ENCODE data around the gene LRRC18.

LRRC18 gene

DNA sequence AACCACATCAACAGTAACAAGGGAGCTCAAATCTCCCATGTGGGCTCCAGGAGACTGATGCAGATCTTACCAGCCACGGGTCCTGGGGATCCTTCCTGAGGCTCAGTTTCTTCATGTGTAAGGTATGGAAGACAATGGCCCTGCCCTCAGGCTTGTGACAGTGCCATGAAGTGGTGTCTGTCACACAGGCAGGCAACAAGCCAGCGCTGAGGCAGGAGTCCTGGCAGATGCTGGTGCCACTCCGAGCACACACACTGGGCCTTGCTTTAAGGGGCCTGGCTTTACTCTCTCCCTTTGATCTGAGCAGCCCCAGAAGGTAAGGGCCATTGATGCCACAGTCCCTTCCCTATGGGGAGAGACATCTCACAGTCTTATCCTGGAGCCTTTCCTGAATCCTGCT is 28.4 kb upstream of the LRRC18 start:
- Histone ChIP-seq H3K4me3 (ENCODE audit: low read depth, low read length) (no peak overlapping the region), H3K36me3 (no peaks in the 10 kb centered on the region), H3K27me3 (no peaks in the 10 kb centered on the region), H3K4me1 (no peaks in the 10 kb centered on the region), H3K9me3 (no peaks in the 10 kb centered on the region)
- TF ChIP-seq, protein P1, sequence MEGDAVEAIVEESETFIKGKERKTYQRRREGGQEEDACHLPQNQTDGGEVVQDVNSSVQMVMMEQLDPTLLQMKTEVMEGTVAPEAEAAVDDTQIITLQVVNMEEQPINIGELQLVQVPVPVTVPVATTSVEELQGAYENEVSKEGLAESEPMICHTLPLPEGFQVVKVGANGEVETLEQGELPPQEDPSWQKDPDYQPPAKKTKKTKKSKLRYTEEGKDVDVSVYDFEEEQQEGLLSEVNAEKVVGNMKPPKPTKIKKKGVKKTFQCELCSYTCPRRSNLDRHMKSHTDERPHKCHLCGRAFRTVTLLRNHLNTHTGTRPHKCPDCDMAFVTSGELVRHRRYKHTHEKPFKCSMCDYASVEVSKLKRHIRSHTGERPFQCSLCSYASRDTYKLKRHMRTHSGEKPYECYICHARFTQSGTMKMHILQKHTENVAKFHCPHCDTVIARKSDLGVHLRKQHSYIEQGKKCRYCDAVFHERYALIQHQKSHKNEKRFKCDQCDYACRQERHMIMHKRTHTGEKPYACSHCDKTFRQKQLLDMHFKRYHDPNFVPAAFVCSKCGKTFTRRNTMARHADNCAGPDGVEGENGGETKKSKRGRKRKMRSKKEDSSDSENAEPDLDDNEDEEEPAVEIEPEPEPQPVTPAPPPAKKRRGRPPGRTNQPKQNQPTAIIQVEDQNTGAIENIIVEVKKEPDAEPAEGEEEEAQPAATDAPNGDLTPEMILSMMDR (IDR thresholded peaks at IDR 0.05; ENCODE audit: low read depth, low read length), result no peak
- DNase-seq, result no peak

DNA sequence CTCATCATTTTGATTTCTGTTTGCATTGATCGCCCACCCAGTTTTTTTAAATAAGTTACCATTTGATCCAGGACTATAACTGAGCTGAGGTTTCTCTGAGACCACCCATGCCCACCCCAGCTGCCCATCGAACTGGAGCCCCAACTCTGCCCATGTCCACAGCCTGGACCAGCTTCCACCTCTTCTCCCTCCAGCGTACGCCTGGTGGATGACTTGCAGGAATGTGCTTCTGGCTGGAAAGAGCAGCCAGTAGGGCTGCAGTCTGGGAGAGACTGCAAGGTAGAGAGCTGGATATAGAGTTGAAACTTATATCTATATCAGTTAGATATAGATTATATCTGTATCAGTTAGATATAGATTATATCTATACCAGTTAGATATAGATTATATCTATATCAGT is 25.8 kb upstream of the LRRC18 start:
- no peaks in the 10 kb centered on the region for H3K27me3 ChIP-seq
- no peaks in the 10 kb centered on the region for H3K4me1 ChIP-seq
- TF ChIP-seq, protein P1 (IDR thresholded peaks at IDR 0.05; ENCODE audit: low read depth, low read length), result no peak
- no peak for DNase-seq
- no peak overlapping the region for H3K4me3 ChIP-seq (ENCODE audit: low read depth, low read length)
- no peaks in the 10 kb centered on the region for H3K9me3 ChIP-seq
- no peaks in the 10 kb centered on the region for H3K36me3 ChIP-seq

- Histone ChIP-seq H3K4me3 (ENCODE audit: low read depth, low read length) (no peak overlapping the region), H3K36me3 (no peaks in the 10 kb centered on the region), H3K27me3 (no peaks in the 10 kb centered on the region), H3K9me3 (no peaks in the 10 kb centered on the region), H3K4me1 (no peaks in the 10 kb centered on the region)
- TF ChIP-seq, protein P1 (IDR thresholded peaks at IDR 0.05; ENCODE audit: low read depth, low read length), result no peak
- DNase-seq, result no peak
These were observed 24.4 kb upstream of the LRRC18 start for GRCh38 chr10:48964038-48964437.

GRCh38 chr10:48958598-48959190 is 19.1 kb upstream of the LRRC18 start:
- no peak for DNase-seq
- Histone ChIP-seq H3K4me3 (ENCODE audit: low read depth, low read length) (no peak overlapping the region), H3K4me1 (no peaks in the 10 kb centered on the region), H3K9me3 (no peaks in the 10 kb centered on the region), H3K27me3 (0 out of 2 replicates have a peak, but pooled peaks cover 2% of the 10 kb centered on the region), H3K36me3 (no peaks in the 10 kb centered on the region)
- TF ChIP-seq, protein P1 (IDR thresholded peaks at IDR 0.05; ENCODE audit: low read depth, low read length), result no peak

DNA sequence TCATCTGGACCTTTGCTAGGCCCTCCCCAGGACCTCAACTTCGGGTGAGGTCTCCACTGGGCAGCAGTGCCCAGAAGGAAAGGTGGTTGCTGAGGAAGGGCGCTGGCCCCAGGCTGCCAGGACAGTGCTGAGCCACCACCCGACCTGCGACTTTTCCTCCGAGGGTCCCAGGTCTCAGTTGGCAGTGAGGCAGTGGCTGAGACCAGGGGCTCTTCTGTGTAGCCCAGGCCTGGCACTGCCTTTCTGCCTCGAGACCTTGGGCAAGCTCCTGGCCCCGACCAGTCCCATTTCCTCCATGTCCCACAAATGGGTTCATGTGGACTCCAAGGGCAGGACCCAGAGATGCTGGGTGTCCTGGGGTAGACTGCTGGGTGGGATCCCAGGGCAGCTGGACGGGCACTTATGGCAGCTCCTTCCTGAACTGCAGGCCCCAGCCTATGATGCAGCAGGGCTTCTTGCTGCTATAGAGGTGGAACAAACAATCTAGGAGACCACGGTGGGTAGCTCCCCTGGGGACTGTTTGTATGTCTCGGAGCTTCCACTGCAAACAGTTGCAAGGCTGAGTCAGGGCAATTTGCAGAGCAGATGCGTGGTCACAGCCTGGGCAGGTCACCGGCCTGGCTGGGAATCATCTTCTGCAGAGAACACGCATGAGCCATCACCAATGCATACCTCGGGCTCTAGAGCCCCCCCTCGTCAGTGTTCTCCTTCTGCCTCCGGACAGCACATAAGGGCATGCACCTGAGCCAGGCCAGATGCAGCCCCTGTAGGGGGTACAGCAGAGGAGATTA is 17.9 kb upstream of the LRRC18 start:
- Histone ChIP-seq H3K27me3 (0 out of 2 replicates have a peak, but pooled peaks cover 2% of the 10 kb centered on the region), H3K4me1 (no peaks in the 10 kb centered on the region), H3K9me3 (no peaks in the 10 kb centered on the region), H3K36me3 (no peaks in the 10 kb centered on the region), H3K4me3 (ENCODE audit: low read depth, low read length) (no peak overlapping the region)
- no peak for DNase-seq
- TF ChIP-seq, protein P1 (IDR thresholded peaks at IDR 0.05; ENCODE audit: low read depth, low read length), result no peak

DNA sequence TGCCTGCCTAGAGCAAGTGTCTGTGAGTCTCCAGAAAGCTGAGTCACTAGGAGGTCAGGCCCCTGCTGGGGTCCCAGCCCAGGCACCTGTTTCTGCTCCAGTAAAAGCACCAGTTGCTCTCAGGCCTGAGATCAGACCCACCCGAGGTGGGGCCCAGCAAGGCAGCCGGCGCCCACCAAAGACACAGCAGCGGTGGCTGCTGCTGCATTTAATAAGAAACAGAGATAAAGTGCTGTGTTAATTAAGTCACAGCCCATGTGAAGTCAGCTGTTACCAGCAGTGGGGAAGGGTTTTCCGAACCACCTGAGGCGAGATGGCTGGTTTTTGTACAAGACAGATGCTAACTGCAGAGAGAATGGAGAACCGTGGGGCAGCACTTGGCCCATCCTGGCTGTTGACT is 12.1 kb upstream of the LRRC18 start:
- Histone ChIP-seq H3K36me3 (no peaks in the 10 kb centered on the region), H3K4me1 (no peaks in the 10 kb centered on the region), H3K9me3 (no peaks in the 10 kb centered on the region), H3K4me3 (ENCODE audit: low read depth, low read length) (no peak overlapping the region), H3K27me3 (0 out of 2 replicates have a peak, but pooled peaks cover 2% of the 10 kb centered on the region)
- TF ChIP-seq, protein P1 (IDR thresholded peaks at IDR 0.05; ENCODE audit: low read depth, low read length), result no peak
- DNase-seq, result no peak

Data from BE2C (cell line).